Activated T-cell treated with anti-CD3 and anti-CD28 coated beads, Interleukin-2, amount 50 U/mL, for 1 hour (primary cell): ENCODE measurements around the gene SIPA1.
"Not testable (repeated sequence)": the region's sequence is repeated elsewhere in the genome, so short reads cannot be mapped to it uniquely, and the experiment has no call there.

Source experiments
- DNase-seq: peaks from one replicate; pipeline ENCODE4 v3.0.0-alpha.2; 2020

SIPA1 gene

GRCh38 chr11:65662799-65663638 lies 25.1 kb downstream of the SIPA1 start, which contains the start of gene RELA:
TSS of gene RELA (minus strand) at chr11:65662916. CDS start at chr11:65662832, 84 bp downstream.
- peak; percentile 91 for DNase-seq

- DNase-seq = no peak
Observed at GRCh38 chr11:65663639-65664200, 25.8 kb downstream of the SIPA1 start.

DNA sequence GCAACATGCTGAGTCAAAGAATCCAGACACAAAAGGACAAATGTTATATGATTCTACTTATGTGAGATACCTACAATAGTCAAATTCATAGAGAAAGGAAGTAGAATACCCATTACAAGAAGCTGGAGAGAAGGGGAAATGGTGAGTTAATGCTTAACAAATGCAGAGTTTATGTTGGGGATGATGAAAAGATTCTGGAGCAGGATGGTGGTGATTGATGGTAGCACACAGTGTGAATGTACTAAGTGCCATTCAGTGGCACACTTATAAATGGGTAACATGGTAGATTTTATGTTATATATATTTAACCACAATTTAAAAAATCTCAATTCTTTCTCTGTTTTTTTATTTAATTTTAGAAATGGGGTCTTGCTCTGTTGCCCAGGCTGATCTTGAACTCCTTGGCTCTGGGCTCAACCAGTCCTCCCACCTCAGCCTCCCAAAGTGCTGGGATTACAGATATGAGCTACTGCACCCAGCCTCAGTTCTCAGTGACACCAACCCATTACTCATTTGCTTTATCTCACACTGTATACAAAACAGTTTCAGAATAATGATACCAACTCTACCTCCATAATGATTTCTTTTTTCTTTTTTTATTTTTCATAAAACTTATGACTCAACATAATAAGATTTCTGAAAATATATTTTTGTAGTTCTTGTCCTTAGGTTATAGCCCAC lies 34.4 kb downstream of the SIPA1 start:
- DNase-seq = no peak

GRCh38 chr11:65672982-65673381 lies 35.1 kb downstream of the SIPA1 start:
- no peak for DNase-seq

DNA sequence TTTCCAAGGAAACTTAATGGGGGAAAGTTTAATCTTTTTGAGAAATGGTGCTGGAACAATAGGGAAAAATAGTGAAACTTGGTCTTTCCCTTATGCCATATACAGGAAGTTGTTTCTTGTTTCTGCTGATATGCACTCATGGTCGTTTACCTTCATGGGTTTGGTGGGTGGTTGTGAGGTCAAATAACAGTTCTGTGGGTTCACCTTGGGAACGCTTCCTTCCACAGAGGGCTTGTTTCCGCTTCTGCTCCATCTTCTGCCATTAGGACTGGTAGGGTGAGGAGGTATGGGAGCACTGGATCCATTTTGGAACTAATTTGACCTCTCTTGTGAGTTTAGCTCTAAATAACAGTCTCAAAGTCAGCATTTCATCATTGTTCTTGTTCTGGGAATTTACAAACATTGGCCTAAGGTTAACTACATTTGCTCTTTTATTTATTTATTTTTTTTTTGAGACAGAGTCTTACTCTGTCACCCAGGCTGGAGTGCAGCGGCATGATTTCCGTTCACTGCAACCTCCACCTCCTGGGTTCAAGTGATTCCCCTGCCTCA lies 42.4 kb downstream of the SIPA1 start:
- no peak for DNase-seq

DNA sequence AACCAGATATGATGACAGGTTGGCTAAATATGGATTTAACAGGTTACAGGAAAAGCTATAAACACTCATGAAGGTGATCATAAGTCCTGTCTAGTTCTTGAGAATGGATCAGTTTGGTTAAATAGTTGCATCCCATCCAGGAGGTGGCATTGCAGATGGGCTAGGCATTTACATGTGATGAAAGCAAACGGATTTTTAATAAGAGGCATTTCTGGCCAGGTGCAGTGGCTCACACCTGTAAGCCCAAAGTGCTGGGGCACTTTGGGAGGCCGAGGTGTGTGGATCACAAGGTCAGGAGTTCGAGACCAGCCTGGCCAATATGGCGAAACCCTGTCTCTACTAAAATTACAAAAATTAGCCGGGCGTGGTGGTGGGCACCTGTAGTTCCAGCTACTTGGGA lies 45.6 kb downstream of the SIPA1 start:
- not testable (repeated sequence) for DNase-seq

GRCh38 chr11:65685981-65686380 lies 48.1 kb downstream of the SIPA1 start:
- no peak for DNase-seq

- DNase-seq = not testable (repeated sequence)
Observed at GRCh38 chr11:65691847-65692246, 53.9 kb downstream of the SIPA1 start.

DNA sequence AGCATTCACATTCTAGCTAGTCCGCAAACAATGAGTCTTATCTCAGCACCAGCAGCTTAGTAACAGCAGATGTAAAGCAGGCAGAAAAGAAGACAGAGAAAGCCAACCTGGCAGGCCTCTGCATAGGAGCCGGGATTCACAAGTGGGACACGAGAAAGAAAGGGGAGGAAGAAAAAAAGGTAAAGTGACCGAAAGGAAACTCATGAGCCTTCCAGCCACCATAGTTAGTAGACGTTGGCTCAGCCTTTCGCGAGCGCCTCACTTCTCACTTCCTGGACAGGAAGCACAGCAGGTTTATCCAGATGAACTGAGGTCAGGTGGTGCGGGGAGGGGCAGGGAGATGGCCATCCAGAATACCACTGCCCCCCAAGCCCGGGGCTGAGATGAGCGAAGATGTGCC lies 54.5 kb downstream of the SIPA1 start:
- no peak for DNase-seq

DNA sequence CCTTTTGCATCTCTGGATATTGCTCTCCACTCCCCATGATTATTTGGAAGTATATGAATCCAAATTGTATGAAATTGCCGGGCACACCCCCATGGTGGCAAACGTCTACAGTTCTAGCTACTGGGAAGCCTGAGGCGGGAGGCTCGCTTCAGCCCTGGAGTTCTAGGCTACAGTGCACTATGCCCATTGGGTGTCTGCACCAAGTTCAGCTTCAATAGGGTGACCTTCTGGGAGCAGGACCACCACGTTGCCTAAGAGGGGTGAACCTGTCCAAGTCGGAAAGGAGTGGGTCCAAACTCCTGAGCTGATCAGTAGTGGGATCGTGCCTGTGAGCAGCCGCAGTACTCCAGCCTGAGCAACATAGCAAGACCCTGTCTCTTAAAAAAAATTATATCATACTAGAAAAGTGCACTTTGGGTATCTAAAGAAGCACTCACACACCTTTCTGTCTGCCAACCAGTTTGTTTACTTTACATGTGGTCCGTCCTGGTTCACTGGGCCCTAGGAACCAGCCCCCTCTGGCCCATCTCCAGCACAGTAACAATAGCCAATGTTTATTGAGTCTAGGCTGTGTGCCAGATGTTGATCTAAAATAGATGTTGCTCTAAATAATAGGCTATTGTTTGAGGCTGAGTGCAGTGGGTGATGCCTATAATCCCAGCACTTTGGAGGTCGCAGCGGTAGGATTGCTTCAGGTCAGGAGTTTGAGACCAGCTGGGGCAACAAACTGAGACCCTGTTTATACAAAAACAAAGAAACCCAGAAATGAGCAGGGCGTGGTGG lies 57.7 kb downstream of the SIPA1 start:
- no peak for DNase-seq

DNA sequence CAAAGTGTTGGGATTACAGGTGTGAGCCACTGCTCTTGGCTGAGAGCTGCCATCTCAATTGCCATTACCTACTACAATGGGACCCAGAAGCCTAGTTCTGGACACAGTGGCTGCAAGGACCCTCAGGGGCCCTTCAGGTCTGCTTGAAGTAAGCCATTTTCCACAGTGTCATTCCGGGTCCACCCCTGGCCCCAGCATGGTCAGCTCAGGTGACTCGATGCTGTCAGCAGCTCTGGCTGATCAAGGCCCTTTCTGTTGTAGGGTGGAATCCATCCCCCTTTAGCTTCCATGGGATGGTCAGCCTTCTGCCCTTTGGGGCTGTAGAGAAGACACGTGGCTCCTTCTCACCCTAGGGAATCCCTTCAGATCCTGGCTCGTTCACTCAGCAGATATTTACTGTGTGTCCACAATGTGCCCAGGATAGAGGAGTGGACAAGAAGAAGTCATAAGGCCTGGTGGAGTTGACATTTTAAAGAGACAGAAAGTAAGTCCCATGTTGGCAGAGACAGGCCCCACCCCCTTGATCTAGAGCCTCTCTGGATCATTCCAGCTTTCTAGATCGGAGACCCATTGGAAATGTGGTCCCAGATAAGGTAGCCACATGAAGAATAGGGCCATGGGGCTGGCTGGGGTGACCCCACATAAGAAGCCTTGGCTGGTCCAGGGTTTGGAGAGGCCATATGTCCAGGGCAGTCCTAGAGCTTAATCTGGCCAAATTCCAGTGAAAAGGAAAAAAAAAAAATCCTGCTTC lies 59.1 kb downstream of the SIPA1 start:
- no peak for DNase-seq

DNA sequence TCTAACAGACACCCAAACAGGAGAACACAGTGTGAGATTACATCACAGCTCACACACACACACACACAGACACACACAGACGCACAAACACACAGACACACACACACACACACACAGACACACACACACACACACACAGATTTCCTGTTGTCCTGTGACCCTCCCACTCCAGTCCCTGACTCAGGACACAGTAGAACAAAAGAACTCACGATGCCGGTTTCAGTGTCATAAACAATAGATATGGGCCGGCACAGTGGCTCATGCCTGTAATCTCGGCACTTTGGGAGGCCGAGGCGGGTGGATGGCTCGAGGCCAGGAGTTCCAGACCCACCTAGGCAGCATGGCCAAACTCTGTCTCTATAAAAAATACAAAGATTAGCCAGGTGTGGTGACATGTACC lies 60.3 kb downstream of the SIPA1 start:
- no peak for DNase-seq

GRCh38 chr11:65699306-65699705 lies 61.4 kb downstream of the SIPA1 start:
- no peak for DNase-seq

DNA sequence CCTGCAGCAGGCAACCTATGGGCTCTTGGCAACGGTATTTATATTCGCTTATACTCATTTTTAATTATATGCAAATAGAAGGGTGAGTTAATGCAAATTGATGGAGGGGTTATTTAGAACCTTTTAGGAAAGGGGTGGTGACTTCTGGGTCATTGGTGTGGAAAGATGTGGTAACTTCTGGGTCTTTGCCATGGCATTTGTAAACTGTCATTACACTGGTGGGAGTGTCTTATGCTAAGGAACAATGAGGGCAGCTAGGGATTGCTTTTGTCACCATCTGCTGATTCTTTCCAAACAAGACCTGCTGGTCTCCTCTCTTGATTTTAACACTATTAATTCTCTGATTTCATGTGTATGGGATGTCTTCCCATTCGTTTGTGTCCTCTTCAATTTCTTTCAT lies 62.5 kb downstream of the SIPA1 start:
- no peak for DNase-seq
